BJ (cell line): ENCODE data around the gene ANGPTL8. TPM values are rescaled to one million over a fixed set of nuclear protein-coding genes. Genes with fewer than 3 reads are reported as not detected.

Source experiments
- CTCF ChIA-PET: fragments of 350-600 bp; formaldehyde crosslinking; extraction: SDS; loops from one replicate; lab custom pipeline; 2021; ENCODE audit warnings: antibody characterized with exemption, inconsistent platforms; lab: Yijun Ruan, JAX
- POLR2A ChIA-PET: fragments of 300-600 bp; sonication (Branson Sonifier 250); formaldehyde crosslinking; extraction: SDS; loops from one replicate; lab custom pipeline; 2021; ENCODE audit warnings: antibody characterized with exemption; lab: Charles Lee
- DNase-seq: peaks from one replicate; pipeline ENCODE4 v3.0.0-alpha.2; 2011; ENCODE audit warnings: low read depth
- H3K27me3 ChIP-seq: 2 replicates; pipeline ENCODE4 v1.6.0; 2011; ENCODE audit warnings: low read length; ENCODE audit not compliant: control insufficient read depth, insufficient read depth
- H3K36me3 ChIP-seq: 2 replicates; pipeline ENCODE4 v1.5.1; 2011; ENCODE audit warnings: low read length; ENCODE audit not compliant: control insufficient read depth, insufficient read depth
- H3K4me3 ChIP-seq: 2 replicates; pipeline ENCODE4 v1.5.1; 2011; ENCODE audit warnings: low read depth, mild to moderate bottlenecking, control low read depth, low read length
- polyA plus RNA-seq: library from polyadenylated mRNA; depleted of rRNA; stranded (reverse); fragments of >200 nt; gene quantifications from 2 replicates; pipeline ENCODE4 v1.2.3, GENCODE V29; 2011
- TF ChIP-seq, protein P1 (sequence below): IDR thresholded peaks from 2 replicates; pipeline ENCODE4 v1.5.1; 2011; ENCODE audit warnings: low read depth, mild to moderate bottlenecking, control low read depth, inconsistent platforms, low read length, moderate library complexity; ENCODE audit not compliant: insufficient read depth

The ANGPTL8 gene
- polyA plus RNA-seq, 1 experiment, result not detected

GRCh38 chr19:11196406-11197287 is 42.8 kb upstream of the ANGPTL8 start:
- POLR2A ChIA-PET, result no interaction called here
- H3K36me3 ChIP-seq, result peaks cover 25% of the 10 kb centered on the region
- DNase-seq, result no peak
- CTCF ChIA-PET, result interaction anchor here (0.6 to 1.0 kb wide), 2 partner anchors 9 to 27 kb away, joined by 3 to 6 read pairs; no protein-coding TSS in a partner anchor
- H3K27me3 ChIP-seq, result no peaks in the 10 kb centered on the region
- H3K4me3 ChIP-seq, result peak overlapping the region; percentile 99
- TF ChIP-seq, protein P1, sequence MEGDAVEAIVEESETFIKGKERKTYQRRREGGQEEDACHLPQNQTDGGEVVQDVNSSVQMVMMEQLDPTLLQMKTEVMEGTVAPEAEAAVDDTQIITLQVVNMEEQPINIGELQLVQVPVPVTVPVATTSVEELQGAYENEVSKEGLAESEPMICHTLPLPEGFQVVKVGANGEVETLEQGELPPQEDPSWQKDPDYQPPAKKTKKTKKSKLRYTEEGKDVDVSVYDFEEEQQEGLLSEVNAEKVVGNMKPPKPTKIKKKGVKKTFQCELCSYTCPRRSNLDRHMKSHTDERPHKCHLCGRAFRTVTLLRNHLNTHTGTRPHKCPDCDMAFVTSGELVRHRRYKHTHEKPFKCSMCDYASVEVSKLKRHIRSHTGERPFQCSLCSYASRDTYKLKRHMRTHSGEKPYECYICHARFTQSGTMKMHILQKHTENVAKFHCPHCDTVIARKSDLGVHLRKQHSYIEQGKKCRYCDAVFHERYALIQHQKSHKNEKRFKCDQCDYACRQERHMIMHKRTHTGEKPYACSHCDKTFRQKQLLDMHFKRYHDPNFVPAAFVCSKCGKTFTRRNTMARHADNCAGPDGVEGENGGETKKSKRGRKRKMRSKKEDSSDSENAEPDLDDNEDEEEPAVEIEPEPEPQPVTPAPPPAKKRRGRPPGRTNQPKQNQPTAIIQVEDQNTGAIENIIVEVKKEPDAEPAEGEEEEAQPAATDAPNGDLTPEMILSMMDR, result no peak

- TF ChIP-seq, protein P1, result no peak
- CTCF ChIA-PET, result interaction anchor here (0.9 to 2.2 kb wide), 5 partner anchors 8 to 59 kb away, joined by 3 to 13 read pairs (median 3); no protein-coding TSS in a partner anchor
- DNase-seq, result no peak
- POLR2A ChIA-PET, result no interaction called here
- peak within 1 kb of the TSS; percentile 99 for H3K4me3 ChIP-seq
- no peaks in the 10 kb centered on the region for H3K27me3 ChIP-seq
- peaks cover 25% of the 10 kb centered on the region for H3K36me3 ChIP-seq
Observed at GRCh38 chr19:11197291-11198174, 41.9 kb upstream of the ANGPTL8 start, which contains the start of gene KANK2. TSS of gene KANK2 (minus strand) at chr19:11197545. CDS start at chr19:11194511, 3,034 bp downstream.

DNA sequence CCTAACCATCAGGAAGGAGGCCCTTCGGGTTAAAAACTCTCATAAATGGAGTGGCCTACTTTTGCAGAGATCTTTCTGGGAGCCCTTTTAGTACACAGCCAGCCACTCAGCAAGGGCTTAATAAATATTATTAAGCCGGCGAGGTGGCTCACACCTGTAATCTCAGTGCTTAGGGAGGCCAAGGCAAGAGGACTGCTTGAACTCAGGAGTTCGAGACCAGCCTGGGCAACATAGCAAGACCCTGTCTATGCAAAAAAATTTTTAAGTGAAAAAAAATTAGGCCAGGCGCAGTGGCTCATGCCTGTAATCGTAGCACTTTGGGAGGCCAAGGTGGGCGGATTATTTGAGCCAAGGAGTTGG is 41.3 kb upstream of the ANGPTL8 start:
- ChIA-PET POLR2A (no interaction called here), CTCF (interaction anchor here (0.9 to 2.2 kb wide), 5 partner anchors 10 to 60 kb away, joined by 3 to 13 read pairs (median 3); no protein-coding TSS in a partner anchor)
- no peak overlapping the region for H3K4me3 ChIP-seq
- H3K27me3 ChIP-seq, result no peaks in the 10 kb centered on the region
- TF ChIP-seq, protein P1, result no peak
- H3K36me3 ChIP-seq, result peaks cover 20% of the 10 kb centered on the region
- no peak for DNase-seq

GRCh38 chr19:11198769-11199424 is 40.5 kb upstream of the ANGPTL8 start:
- ChIA-PET POLR2A (no interaction called here), CTCF (interaction anchor here (0.6 to 2.2 kb wide), 5 partner anchors 9 to 242 kb away, joined by 3 to 13 read pairs (median 3); no protein-coding TSS in a partner anchor)
- DNase-seq, result no peak
- Histone ChIP-seq H3K36me3 (peaks cover 12% of the 10 kb centered on the region), H3K4me3 (no peak overlapping the region), H3K27me3 (no peaks in the 10 kb centered on the region)
- TF ChIP-seq, protein P1, result no peak
